ENCODE data around the gene PLXNA1. TPM values are rescaled to one million over a fixed set of nuclear protein-coding genes. Genes with fewer than 3 reads are reported as not detected.

Gene PLXNA1
- total RNA-seq, 3 donors from 2014 or later = 21.3 to 32.2 (median 25.9) TPM

DNA sequence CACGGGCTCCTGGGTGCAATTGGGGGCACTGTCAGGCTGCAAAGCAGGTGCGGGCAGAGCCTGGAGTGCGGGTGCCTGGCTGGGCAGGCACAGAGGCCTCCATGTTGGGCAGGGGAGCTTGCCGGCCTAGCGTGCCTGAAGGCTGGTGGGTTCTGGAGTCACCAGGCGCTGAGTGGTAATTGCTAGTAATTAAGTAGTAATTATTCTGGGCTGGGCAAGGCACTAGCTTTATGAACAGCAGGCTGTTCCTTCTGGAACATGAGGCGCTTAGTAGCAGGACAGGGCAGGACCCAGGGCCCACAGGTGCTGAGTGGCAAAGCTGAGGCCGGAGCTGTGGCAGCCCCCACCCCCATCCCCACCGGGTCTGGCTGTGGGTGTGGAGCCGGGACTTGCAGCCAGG is 25.3 kb downstream of the PLXNA1 start:
- Histone ChIP-seq H3K9me3 (no peaks in the 10 kb centered on the region), H3K27me3 (no peaks in the 10 kb centered on the region), H3K36me3 (no peaks in the 10 kb centered on the region), H3K4me3 (no peak overlapping the region), H3K27ac (peak overlapping the region in 1 of 2 donors; percentile 25), H3K4me1 (no peaks in the 10 kb centered on the region)
- TF ChIP-seq POLR2AphosphoS5 (IDR thresholded peaks at IDR 0.05) (no peak), POLR2A (IDR thresholded peaks at IDR 0.05) (no peak)
- TF ChIP-seq, protein P1, sequence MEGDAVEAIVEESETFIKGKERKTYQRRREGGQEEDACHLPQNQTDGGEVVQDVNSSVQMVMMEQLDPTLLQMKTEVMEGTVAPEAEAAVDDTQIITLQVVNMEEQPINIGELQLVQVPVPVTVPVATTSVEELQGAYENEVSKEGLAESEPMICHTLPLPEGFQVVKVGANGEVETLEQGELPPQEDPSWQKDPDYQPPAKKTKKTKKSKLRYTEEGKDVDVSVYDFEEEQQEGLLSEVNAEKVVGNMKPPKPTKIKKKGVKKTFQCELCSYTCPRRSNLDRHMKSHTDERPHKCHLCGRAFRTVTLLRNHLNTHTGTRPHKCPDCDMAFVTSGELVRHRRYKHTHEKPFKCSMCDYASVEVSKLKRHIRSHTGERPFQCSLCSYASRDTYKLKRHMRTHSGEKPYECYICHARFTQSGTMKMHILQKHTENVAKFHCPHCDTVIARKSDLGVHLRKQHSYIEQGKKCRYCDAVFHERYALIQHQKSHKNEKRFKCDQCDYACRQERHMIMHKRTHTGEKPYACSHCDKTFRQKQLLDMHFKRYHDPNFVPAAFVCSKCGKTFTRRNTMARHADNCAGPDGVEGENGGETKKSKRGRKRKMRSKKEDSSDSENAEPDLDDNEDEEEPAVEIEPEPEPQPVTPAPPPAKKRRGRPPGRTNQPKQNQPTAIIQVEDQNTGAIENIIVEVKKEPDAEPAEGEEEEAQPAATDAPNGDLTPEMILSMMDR (IDR thresholded peaks at IDR 0.05) = no peak
- intact Hi-C loops (cut with DNase I; ENCODE audit: low total_unique reads) = no loop called here
- no peak for DNase-seq (ENCODE audit: low spot score in 2 of 2)

DNA sequence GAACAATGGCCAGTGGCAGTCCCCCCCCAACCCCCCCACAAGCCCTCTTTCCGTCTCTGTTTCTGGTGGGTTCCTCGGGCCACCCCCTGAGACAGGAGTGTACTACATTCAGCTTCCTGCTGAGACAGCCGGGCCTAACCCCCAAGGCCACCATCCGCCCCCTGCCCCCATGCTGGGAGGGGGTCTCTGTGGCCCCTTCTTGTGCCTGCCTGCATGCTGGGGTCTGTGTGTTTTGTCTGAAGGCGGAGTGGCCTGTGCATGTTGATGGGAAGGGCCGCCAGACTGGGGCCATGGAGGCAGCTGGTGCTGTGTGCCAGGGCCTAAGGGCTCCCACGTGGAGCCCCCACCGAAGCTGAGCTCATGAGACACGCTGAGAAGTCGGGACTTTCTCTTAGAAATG is 26.6 kb downstream of the PLXNA1 start:
- peak overlapping the region in 1 of 2 donors; percentile 7 for H3K27ac ChIP-seq
- intact Hi-C loops (cut with DNase I; ENCODE audit: low total_unique reads) = no loop called here
- H3K9me3 ChIP-seq = no peaks in the 10 kb centered on the region
- H3K27me3 ChIP-seq = no peaks in the 10 kb centered on the region
- no peak for TF ChIP-seq POLR2AphosphoS5 (IDR thresholded peaks at IDR 0.05)
- TF ChIP-seq POLR2A (IDR thresholded peaks at IDR 0.05) = no peak
- TF ChIP-seq, protein P1 (IDR thresholded peaks at IDR 0.05) = no peak
- H3K4me3 ChIP-seq = no peak overlapping the region
- H3K36me3 ChIP-seq = no peaks in the 10 kb centered on the region
- no peak for DNase-seq (ENCODE audit: low spot score in 2 of 2)
- no peaks in the 10 kb centered on the region for H3K4me1 ChIP-seq

DNA sequence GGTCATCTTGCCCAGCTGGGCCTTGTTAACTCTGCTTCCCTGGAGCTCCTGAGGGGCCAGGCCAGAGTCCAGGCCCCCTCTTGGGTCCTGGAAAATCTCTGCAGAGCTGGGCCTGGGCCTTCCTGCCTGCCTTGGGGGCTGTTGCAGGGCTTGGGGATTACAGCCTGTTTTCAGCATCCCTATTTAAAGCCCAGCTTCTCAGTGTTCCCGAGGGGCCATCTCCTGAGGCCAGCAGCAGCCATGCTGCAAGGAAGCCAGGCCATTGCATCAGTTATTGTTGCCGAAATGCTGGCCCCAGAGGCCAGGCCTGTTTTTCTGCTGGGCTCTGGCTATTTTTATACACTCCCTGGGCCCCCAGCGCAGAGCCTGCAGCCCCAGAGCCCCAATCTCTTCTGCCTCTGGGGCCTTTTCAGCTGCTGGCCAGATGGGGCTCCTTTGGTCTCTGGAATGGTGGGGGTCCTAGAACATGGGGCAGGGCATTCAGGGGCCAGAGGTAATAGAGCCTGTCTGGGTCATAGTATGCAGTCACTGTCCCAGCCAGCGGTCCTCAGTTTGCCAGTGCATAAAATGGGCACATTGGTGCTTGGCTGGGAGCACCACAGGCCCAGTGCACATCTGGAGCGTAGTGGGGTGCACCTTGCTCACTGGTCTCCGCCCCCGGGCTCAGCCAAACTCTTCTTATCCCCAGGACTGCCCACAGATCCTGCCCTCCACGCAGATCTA is 28.5 kb downstream of the PLXNA1 start:
- H3K4me3 ChIP-seq = no peak overlapping the region
- H3K27me3 ChIP-seq = no peaks in the 10 kb centered on the region
- DNase-seq (ENCODE audit: low spot score in 2 of 2) = no peak
- peak overlapping the region in 1 of 2 donors; percentile 55 for H3K27ac ChIP-seq
- TF ChIP-seq, protein P1 (IDR thresholded peaks at IDR 0.05) = no peak
- TF ChIP-seq POLR2A (IDR thresholded peaks at IDR 0.05) = no peak
- TF ChIP-seq POLR2AphosphoS5 (IDR thresholded peaks at IDR 0.05) = peak in 1 of 3 donors; percentile 24
- intact Hi-C loops (cut with DNase I; ENCODE audit: low total_unique reads) = no loop called here
- H3K4me1 ChIP-seq = no peaks in the 10 kb centered on the region
- H3K36me3 ChIP-seq = no peaks in the 10 kb centered on the region
- no peaks in the 10 kb centered on the region for H3K9me3 ChIP-seq

DNA sequence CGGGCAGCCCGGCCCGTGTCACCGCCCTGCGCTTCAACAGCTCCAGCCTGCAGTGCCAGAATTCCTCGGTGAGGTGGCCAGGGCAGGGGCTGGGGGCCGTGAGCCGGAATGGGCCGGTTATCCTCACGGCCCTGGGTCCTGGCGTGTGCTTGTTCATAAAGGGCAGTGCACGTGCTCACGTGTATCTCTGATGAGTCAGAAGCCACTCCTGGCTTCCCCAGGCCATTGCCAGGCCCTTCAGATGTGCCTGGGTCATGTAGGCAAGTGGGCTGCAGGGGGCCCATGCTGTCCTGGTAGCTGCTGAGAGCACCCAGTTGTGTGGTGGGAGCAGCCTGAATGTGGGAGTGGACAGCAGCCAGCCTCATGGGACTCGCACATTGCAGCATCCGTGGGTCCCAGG is 29.2 kb downstream of the PLXNA1 start:
- peaks cover under 1% of the 10 kb centered on the region for H3K36me3 ChIP-seq
- intact Hi-C loops (cut with DNase I; ENCODE audit: low total_unique reads) = no loop called here
- no peak for DNase-seq (ENCODE audit: low spot score in 2 of 2)
- no peaks in the 10 kb centered on the region for H3K4me1 ChIP-seq
- H3K27me3 ChIP-seq = no peaks in the 10 kb centered on the region
- no peak overlapping the region for H3K4me3 ChIP-seq
- no peak for TF ChIP-seq POLR2AphosphoS5 (IDR thresholded peaks at IDR 0.05)
- no peak for TF ChIP-seq POLR2A (IDR thresholded peaks at IDR 0.05)
- TF ChIP-seq, protein P1 (IDR thresholded peaks at IDR 0.05) = no peak
- peak overlapping the region in 1 of 2 donors; percentile 55 for H3K27ac ChIP-seq
- H3K9me3 ChIP-seq = no peaks in the 10 kb centered on the region

DNA sequence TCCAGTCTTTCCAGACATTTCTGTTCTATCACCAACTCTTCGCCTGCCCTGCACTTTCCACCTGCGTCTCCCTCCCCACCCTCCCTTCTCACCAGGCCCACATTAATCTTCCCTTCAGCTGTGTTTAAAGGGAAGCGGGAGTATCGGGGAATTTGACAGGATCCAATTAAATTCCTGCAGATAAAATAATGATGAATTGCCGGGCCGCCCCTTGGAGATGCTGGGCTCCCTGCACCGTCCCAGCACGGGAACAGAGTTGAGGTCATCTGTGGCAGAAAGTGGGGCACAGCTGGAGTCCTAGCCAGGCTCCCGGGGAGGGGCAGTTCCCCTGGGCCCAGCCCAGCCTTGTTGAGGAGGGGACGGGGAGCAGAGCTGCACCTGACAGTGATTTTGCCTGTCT is 30.3 kb downstream of the PLXNA1 start:
- H3K27ac ChIP-seq = peak overlapping the region in 1 of 2 donors; percentile 43
- H3K36me3 ChIP-seq = peaks cover 5% of the 10 kb centered on the region
- H3K4me1 ChIP-seq = no peaks in the 10 kb centered on the region

More for the DNA sequence above, 30.3 kb downstream of the PLXNA1 start:
- no peak for DNase-seq (ENCODE audit: low spot score in 2 of 2)
- Histone ChIP-seq H3K27me3 (no peaks in the 10 kb centered on the region), H3K4me3 (no peak overlapping the region), H3K9me3 (no peaks in the 10 kb centered on the region)
- TF ChIP-seq POLR2AphosphoS5 (IDR thresholded peaks at IDR 0.05) (no peak), POLR2A (IDR thresholded peaks at IDR 0.05) (no peak)
- TF ChIP-seq, protein P1 (IDR thresholded peaks at IDR 0.05) = no peak
- intact Hi-C loops (cut with DNase I; ENCODE audit: low total_unique reads) = no loop called here
